GM23248 (cell line): ENCODE data around the gene ATF6.

Experiments
- EZH2 ChIP-seq: fragments of 200-600 bp; sonication (generic); IDR thresholded peaks from 2 replicates; pipeline ENCODE4 v1.6.1; 2018; ENCODE audit warnings: antibody characterized with exemption, mild to moderate bottlenecking; ENCODE audit not compliant: insufficient read depth, poor library complexity, severe bottlenecking
- EZH2phosphoT487 ChIP-seq: fragments of 200-600 bp; sonication (generic); IDR thresholded peaks from 2 replicates; pipeline ENCODE4 v1.6.1; 2018; ENCODE audit warnings: antibody characterized with exemption, moderate library complexity, mild to moderate bottlenecking, low read depth; ENCODE audit not compliant: insufficient read depth

- TF ChIP-seq EZH2phosphoT487: no peak
- no peak for TF ChIP-seq EZH2
These were observed 32.6 kb upstream of the ATF6 start for GRCh38 chr1:161733526-161733925.
